NCI-H2196 treated with DMSO at 0.1 percent for 48 hours (cell line): ENCODE data around the gene OR51V1.
"Not testable (repeated sequence)": the region's sequence is repeated elsewhere in the genome, so short reads cannot be mapped to it uniquely, and the experiment has no call there.

Source experiments
- DNase-seq: peaks from one replicate; lab custom pipeline; 2025; ENCODE audit not compliant: unreplicated experiment; lab: John Stamatoyannopoulos, UW

OR51V1 gene, protein sequence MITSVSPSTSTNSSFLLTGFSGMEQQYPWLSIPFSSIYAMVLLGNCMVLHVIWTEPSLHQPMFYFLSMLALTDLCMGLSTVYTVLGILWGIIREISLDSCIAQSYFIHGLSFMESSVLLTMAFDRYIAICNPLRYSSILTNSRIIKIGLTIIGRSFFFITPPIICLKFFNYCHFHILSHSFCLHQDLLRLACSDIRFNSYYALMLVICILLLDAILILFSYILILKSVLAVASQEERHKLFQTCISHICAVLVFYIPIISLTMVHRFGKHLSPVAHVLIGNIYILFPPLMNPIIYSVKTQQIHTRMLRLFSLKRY

DNA sequence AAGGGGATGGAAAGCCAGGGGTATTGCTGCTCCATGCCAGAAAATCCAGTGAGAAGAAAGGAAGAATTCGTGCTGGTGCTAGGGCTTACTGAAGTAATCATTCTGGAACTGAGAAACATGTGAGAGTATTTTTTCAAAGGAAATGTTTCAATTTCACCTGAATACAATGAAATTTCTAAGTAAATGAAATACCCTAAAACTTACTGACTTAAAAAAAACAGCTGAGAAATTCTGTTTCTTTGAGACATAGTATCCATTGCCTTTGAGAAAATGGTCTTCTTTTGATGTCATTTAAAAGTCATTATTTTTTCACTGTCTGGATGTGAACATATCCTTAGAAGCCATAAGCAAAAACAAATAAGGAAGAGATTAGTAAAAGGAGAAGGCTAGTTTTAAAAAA lies at the start of gene OR51V1:
TSS of gene OR51V1 (minus strand) at position 101 of the 400 bp plus-strand sequence. CDS start at position 101, 0 bp downstream.
- DNase-seq: no peak

DNA sequence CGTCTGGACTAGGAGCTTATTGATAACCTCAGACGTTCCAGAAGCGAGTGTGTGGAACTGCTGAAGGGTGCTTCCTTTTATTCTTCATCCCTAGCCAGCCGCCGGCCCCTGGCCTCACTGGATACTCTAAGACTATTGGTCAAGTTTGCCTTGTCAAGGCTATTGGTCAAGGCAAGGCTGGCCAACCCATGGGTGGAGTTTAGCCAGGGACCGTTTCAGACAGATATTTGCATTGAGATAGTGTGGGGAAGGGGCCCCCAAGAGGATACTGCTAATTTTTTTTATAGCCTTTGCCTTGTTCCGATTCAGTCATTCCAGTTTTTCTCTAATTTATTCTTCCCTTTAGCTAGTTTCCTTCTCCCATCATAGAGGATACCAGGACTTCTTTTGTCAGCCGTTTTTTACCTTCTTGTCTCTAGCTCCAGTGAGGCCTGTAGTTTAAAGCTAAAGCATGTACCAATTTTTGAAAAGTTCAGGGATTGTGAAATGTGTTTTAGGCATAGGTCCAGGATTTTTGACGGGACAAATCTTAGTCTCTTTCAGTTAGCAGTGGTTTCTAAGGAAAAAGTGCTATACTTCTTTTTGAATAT lies 49.4 kb upstream of the OR51V1 start, which contains the start of gene HBG1:
TSS of gene HBG1 (minus strand) at position 51 of the 590 bp plus-strand sequence. CDS start 53 bp downstream, outside the sequence.
- not testable (repeated sequence) for DNase-seq

DNA sequence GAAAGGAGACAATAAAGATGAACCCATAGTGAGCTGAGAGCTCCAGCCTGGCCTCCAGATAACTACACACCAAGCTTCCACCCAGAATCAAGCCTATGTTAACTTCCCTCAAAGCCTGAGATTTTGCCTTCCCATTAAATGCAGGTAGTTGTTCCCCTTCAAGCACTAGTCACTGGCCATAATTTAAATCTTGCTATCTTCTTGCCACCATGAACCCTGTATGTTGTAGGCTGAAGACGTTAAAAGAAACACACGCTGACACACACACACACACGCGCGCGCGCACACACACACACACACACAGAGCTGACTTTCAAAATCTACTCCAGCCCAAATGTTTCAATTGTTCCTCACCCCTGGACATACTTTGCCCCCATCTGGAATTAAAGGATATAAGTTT lies 48.0 kb upstream of the OR51V1 start:
- DNase-seq: not testable (repeated sequence)

DNA sequence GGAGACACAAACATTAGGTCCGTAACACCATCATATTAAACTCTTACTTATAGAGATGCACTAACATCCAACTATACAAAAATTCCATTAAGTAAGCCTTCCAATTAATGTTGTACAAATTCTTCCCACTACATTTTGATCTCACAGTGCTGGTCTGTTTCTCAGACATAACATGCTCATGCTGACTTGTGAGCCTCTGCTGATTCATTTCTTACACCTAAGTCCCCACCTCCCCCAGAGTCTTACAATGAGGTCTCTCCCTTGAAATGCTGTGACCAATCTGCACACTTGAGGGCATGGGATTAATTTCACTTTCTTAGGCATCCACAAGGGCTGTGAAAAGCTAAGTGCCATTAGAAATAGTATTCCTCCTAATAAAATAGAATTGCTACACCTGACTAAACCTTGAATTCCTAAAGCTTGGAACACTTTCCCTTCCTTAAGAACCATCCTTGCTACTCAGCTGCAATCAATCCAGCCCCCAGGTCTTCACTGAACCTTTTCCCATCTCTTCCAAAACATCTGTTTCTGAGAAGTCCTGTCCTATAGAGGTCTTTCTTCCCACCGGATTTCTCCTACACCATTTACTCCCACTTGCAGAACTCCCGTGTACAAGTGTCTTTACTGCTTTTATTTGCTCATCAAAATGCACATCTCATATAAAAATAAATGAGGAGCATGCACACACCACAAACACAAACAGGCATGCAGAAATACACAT lies 47.1 kb upstream of the OR51V1 start:
- DNase-seq: no peak

DNA sequence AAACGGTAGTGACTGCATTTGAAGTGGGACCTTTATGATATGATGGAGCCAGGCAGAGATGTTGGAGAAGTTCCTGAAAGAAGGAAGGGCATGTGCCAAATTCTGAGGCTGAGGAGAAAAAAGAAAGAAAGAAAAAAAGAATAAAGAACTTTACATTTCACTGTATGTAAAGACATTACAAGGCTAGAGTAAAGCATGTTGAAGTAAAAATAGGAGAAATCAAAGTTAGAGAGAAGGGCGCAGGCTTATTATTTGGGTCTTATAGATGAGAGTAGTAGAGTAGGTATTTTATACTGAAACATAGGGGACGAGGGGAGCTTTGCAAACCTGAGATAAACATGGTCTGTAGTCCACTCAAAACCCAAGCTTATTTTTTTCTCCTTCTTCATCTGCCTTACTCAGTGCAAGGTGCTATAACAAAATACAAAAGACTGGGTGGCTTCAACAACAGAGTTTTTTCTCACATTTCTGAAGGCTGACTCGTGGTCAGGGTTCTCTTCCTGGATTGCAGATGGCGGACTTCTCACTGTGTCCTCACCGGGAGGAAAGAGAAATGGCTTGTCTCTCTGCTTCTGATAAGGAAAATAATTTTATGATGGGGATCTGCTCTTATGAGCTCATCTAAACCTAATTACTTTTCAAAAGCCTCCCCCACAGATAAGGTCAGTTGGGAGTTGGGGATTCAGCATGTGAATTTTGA lies 46.4 kb upstream of the OR51V1 start:
- DNase-seq: no peak

DNA sequence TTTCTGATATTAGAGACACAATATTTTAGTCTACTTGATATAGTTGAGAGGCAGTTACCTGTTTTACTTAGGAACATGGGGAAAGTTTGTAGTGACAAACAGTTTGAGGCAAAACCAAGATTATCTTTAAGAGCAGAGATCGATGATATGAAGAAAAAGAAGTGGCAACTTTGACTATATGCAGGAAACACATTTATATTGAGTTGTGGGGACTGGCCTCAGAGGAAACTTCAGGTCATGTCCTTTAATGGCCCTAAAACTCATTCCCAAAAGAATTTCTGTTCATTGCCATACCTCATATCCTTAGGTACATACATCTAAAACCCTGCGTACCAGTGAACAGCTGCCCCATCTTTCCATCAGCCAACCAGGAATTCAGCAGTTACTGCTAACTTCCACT lies 44.7 kb upstream of the OR51V1 start:
- no peak for DNase-seq

DNA sequence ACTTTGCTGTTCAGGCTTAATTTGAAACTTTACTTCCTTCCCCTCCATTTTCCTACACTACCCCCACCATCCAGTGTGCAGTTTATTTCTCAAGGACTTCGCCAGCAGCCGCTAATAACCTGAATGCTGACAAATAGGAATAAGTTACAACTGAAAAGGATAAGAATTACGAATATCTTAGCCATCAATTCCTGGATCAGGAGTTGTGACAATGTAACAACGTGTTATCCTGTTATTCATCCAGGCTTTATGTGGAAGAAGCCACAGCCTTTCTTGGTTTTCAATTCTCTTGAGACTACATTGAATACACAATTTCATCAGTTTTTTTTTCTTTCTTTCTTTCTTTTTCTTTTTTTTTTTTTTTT lies 43.3 kb upstream of the OR51V1 start:
- no peak for DNase-seq

DNA sequence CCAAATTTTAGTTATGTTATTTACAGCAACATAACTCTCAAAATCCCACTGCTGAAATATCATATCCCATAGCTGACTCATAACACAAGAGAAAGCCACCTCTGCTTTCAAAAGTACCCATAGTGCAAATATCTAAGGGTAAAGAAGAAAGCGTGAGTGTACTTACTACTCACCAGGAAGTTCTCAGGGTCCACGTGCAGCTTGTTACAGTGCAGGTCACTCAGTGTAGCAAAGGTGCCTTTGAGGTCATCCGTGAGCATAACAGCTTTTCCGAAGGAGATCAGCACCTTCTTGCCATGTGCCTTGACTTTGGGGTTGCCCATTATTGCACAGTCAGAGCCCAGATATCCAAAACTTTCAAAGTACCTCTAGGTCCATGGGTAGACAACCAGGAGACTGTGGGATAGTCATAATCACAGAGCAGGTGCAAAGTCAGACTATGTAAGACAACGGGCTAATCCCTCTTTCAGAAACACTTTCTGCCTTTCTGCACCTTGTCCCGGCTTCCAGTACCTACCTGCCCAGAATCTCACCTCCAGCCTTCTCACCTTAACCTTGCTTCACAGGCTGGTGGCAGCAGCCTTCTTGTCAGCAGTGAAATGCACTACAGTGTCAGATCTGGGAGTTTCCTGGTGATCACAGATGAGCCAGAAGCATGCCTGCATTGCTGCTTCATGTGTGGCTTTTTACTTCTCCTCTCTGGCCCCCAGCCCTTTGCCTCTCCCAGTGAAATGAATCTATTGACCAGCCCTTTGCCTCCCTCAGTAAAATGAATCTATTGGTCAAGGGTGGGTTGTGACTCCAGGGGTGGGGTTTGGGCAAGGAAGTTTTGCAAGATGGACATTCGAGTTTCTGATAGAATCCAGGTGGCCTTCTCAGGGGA lies 42.7 kb upstream of the OR51V1 start:
- DNase-seq: no peak

DNA sequence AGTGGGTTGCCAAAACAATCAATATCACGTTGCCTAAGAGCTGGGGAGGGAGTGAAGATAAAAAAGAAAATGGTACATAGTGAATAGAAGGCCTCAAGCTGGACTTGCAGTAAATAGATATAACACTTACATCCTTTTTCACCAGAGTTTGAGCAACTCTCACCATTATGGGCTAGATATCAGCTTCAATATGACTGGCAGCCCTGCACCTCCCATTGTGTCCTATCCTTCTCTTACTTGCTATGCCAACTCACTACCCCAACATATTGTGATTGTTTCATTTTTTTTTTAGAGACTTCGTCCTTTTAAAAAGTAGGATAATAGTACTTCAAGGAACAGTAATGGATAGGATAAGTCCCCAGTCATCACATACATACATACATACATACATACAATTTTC lies 41.7 kb upstream of the OR51V1 start:
- DNase-seq: no peak

DNA sequence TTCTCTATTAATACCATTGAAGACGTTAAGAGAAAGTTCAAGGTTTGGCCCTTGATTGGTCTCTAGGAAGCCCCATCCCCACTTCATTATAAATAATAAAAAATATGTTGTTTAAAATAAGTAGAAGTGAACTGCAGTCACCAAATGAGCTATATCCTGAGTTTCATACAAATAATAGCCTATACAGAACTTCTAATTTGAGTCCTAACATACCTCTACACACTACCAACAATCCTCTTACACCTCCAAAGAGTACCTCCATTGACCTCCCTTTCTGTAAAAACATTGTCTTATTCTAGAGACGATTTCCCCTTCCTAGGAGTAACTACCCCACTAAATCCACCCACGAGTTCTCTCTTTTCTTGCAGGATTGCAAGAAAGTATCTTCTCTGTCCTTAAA lies 41.0 kb upstream of the OR51V1 start:
- no peak for DNase-seq

DNA sequence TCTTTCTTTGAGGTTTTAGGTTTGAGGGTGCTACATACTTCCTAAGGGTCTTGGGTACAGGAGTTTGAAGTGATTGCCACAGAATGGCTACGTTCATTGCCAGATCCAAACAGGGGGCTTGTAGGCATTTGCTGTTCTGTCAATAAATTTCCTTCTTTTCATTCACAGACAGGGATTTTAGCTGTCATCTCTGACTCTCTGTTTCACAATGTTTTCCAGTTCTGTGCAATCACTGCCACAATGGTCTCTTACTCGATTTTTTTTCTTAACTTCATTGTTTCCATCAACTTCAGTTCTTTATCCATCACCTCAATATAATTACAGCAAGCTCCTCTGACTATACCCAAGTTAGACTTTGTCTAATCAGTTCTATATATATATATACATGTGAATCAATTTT lies 40.0 kb upstream of the OR51V1 start:
- no peak for DNase-seq

DNA sequence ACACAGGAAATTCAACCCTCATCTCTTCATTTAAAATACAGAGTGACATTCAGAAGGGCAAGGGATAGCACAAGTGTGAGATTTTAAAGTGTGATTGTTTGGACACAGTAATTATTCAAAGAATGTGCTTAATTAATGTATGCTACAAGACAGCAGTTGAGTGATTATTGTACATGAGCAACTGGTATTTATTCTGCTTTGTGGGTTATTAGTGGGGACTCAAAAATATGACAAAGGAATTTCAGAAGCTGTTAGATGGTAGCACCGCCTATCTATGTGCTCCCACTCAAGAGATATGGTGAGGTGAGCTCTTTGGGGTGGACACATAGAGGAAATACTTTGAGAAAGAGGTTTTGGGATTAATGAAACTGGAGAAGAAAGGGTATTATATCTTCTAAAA lies 39.6 kb upstream of the OR51V1 start:
- no peak for DNase-seq

DNA sequence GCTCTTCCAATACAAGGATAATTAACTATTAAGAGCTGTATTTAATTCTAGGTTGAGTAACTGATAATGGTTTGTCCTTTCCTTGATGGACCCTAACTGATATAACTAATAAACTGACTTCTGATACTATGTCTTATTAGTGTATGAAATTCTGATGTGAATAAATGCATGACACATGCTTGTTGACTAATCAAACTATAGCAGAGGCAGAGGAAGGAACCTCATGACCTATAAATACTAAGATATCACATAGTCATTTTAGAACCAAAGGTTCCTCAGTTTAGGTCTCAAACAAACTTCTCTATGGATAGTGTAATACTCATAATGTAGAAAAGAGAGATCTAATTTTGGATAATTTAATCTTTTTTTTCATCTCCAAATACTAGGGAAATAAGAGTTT lies 38.6 kb upstream of the OR51V1 start:
- no peak for DNase-seq

DNA sequence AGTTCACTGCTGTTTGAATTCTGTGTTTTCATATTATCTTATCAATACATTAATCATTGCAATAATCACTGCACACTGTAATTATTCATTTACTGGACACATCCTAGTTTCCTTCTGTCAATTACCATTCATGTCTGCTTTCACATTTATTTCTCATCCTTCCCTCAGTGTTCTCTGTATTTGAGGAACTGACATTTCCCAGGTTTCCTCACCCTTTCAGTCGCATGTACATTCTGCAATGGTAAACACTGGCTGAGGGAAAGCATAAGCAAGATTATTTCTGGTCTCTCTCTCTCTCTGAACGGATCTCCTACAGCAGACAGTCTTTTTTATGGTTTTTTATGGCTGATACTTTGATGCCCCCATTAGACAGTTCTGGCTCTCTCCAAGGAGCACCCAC lies 38.0 kb upstream of the OR51V1 start:
- DNase-seq: no peak

DNA sequence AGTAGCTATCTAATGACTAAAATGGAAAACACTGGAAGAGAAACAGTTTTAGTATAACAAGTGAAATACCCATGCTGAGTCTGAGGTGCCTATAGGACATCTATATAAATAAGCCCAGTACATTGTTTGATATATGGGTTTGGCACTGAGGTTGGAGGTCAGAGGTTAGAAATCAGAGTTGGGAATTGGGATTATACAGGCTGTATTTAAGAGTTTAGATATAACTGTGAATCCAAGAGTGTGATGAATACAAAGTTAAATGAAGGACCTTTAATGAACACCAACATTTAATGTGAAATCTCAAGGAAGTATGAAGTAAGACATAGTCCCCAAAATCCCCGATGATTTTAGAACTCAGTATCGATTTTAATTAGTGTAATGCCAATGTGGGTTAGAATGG lies 36.9 kb upstream of the OR51V1 start:
- no peak for DNase-seq

DNA sequence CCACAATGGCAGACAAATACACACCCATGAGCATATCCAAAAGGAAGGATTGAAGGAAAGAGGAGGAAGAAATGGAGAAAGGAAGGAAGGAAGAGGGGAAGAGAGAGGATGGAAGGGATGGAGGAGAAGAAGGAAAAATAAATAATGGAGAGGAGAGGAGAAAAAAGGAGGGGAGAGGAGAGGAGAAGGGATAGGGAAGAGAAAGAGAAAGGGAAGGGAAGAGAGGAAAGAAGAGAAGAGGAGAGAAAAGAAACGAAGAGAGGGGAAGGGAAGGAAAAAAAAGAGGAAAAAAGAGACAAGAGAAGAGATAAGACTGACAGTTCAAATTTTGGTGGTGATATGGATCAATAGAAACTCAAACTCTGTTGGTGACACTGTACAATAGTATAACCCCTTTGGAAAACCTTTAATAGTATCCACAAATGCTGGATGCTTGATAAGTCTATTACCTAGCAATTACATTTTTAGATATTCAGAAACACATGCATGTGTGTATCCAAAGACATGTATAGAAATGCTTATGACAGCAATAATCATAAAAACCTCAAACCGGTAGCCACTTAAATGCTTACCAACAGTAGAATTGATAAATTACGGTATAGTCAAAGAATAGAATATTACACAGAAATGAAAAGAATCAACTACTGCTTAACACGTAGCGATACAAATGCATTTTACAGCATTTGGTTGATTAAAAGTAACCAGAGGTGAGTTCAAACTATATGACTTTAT lies 35.0 kb upstream of the OR51V1 start:
- DNase-seq: no peak

DNA sequence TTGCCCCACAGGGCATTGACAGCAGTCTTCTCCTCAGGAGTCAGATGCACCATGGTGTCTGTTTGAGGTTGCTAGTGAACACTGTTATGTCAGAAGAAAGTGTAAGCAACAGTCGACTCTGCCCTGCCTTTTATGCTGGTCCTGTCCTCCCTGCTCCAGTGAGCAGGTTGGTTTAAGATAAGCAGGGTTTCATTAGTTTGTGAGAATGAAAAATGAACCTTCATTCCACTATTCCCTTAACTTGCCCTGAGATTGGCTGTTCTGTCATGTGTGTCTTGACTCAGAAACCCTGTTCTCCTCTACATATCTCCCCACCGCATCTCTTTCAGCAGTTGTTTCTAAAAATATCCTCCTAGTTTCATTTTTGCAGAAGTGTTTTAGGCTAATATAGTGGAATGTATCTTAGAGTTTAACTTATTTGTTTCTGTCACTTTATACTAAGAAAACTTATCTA lies 33.9 kb upstream of the OR51V1 start, which contains the start of gene HBD:
TSS of gene HBD (minus strand) at position 103 of the 454 bp plus-strand sequence. CDS start at position 53, 50 bp downstream.
- no peak for DNase-seq

DNA sequence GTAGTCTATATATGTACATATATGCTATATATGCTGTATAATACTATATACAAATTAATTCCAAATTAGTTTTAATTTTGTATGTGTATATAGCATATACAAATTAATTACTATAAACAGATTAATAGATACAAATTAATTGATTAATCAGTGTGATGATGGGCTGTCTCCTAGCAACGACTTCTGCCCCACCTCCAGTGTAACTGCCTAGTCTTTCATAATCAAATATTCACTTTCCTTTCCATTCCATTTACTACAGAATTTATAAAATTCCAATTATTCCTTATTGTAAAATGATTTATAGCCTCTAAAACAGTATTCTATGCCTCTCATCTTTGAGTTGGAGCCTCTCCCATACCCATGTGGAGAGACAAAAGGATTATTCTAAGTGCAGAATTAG lies 32.8 kb upstream of the OR51V1 start:
- no peak for DNase-seq

DNA sequence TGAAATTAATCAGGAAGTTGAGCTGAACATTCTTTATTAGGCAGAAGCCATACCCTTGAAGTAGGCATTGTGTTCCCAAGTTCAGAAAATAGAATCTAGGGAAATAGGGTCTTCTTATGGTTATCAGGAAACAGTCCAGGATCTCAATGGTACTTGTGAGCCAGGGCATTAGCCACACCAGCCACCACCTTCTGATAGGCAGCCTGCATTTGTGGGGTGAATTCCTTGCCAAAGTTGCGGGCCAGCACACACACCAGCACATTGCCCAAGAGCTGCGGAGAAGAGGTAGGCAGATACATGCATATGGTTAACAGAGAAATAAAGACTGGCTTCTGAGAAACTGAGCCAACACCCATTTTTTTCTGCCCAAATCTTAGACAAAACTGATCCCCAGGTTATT lies 32.3 kb upstream of the OR51V1 start:
- DNase-seq: no peak

DNA sequence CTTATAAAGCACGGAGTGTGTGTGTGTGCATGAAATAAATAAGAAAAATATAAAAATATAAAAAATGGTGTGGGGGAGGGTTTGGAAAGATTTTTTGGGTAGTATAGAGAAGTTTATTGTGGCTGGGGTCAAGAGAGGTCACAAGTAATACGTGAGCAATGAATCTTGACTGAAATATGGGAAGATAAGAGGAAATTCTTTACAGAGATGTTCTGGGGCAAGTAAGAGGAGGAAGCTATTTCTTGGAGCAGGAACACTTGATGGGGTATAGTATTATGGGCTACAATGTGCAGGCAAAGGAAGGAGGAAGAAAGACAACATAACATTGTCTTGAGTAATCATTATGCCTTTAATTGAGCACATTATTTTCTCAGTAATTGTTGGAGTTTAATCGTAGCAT lies 31.7 kb upstream of the OR51V1 start:
- no peak for DNase-seq
